HFF-Myc (cell line): ENCODE data around the gene RBM4.

Source experiments
- DNase-seq: peaks from one replicate; pipeline ENCODE4 v3.0.0-alpha.2; 2011; ENCODE audit warnings: low read depth; ENCODE audit errors: extremely low read depth
- H3K4me3 ChIP-seq: replicated peaks from 2 replicates; pipeline ENCODE4 v1.5.1; 2011; ENCODE audit warnings: low read depth, mild to moderate bottlenecking, control low read depth, low read length
- TF ChIP-seq, protein P1 (sequence below): IDR thresholded peaks from 2 replicates; pipeline ENCODE4 v1.5.1; 2012; ENCODE audit warnings: mild to moderate bottlenecking, low read depth, low read length, control low read depth; ENCODE audit errors: missing control alignments

The RBM4 gene

GRCh38 chr11:66607126-66607834 lies 31.2 kb upstream of the RBM4 start:
- no peak overlapping the region for H3K4me3 ChIP-seq
- DNase-seq = no peak
- TF ChIP-seq, protein P1, sequence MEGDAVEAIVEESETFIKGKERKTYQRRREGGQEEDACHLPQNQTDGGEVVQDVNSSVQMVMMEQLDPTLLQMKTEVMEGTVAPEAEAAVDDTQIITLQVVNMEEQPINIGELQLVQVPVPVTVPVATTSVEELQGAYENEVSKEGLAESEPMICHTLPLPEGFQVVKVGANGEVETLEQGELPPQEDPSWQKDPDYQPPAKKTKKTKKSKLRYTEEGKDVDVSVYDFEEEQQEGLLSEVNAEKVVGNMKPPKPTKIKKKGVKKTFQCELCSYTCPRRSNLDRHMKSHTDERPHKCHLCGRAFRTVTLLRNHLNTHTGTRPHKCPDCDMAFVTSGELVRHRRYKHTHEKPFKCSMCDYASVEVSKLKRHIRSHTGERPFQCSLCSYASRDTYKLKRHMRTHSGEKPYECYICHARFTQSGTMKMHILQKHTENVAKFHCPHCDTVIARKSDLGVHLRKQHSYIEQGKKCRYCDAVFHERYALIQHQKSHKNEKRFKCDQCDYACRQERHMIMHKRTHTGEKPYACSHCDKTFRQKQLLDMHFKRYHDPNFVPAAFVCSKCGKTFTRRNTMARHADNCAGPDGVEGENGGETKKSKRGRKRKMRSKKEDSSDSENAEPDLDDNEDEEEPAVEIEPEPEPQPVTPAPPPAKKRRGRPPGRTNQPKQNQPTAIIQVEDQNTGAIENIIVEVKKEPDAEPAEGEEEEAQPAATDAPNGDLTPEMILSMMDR = no peak

GRCh38 chr11:66609721-66610617 lies 28.5 kb upstream of the RBM4 start:
- TF ChIP-seq, protein P1 = no peak
- no peak overlapping the region for H3K4me3 ChIP-seq

GRCh38 chr11:66612458-66612857 lies 26.0 kb upstream of the RBM4 start:
- no peak for DNase-seq
- TF ChIP-seq, protein P1 = no peak
- no peak overlapping the region for H3K4me3 ChIP-seq

More at GRCh38 chr11:66609721-66610617, 28.5 kb upstream of the RBM4 start:
- DNase-seq = no peak

GRCh38 chr11:66614073-66614472 lies 24.4 kb upstream of the RBM4 start:
- H3K4me3 ChIP-seq = no peak overlapping the region
- no peak for DNase-seq
- TF ChIP-seq, protein P1 = no peak

DNA sequence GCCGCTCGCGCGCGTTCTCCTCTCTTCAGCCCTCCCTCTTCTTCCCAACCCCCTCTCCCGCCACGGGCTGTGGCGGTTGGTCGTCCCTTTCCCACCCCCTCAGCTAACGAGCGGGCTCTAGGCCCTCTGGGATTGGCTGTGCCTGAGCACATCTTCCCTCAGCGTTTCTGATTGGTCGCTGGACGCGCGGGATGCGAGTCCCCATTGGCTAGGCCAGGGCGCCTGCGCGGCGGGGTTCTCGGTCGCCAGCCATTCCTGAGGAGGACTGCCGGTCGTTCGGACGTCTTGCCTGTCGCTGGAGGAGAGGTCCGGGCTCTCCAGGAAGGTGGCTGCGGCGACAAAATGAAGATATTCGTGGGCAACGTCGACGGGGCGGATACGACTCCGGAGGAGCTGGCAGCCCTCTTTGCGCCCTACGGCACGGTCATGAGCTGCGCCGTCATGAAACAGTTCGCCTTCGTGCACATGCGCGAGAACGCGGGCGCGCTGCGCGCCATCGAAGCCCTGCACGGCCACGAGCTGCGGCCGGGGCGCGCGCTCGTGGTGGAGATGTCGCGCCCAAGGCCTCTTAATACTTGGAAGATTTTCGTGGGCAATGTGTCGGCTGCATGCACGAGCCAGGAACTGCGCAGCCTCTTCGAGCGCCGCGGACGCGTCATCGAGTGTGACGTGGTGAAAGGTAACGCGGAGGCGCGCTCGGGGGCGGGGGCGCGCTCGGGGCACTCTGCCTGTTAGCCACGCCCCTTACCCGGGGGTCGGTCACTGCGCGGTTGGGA lies 21.9 kb upstream of the RBM4 start, which contains the start of gene RBM14:
TSS of gene RBM14 (plus strand) at position 252 of the 776 bp plus-strand sequence. CDS start at position 343, 91 bp downstream.
- TF ChIP-seq, protein P1 = no peak
- DNase-seq = peak; percentile 98
- H3K4me3 ChIP-seq = peak within 1 kb of the TSS; percentile 74

GRCh38 chr11:66617155-66617834 lies 21.2 kb upstream of the RBM4 start:
- no peak for DNase-seq
- peak overlapping the region; percentile 74 for H3K4me3 ChIP-seq
- TF ChIP-seq, protein P1 = no peak
